ENCODE data around the gene DUSP28.

DUSP28 gene

GRCh38 chr2:240586919-240587800 lies 27.0 kb downstream of the DUSP28 start:
- TF ChIP-seq CTCF (IDR thresholded peaks at IDR 0.05; ENCODE audit: borderline replicate concordance, control extremely low read depth, extremely low read depth, insufficient read depth, missing control alignments) = no peak
- in situ Hi-C loops (cut with MboI; ENCODE audit: low sequenced_read_pairs, unreplicated experiment) = no loop called here
- no peak for DNase-seq (ENCODE audit: low spot score)

- DNase-seq (ENCODE audit: low spot score) = no peak
- TF ChIP-seq CTCF (IDR thresholded peaks at IDR 0.05; ENCODE audit: borderline replicate concordance, control extremely low read depth, extremely low read depth, insufficient read depth, missing control alignments) = no peak
- in situ Hi-C loops (cut with MboI; ENCODE audit: low sequenced_read_pairs, unreplicated experiment) = no loop called here
These were observed 28.0 kb downstream of the DUSP28 start for GRCh38 chr2:240588006-240588655.

- in situ Hi-C loops (cut with MboI; ENCODE audit: low sequenced_read_pairs, unreplicated experiment) = no loop called here
- no peak for DNase-seq (ENCODE audit: low spot score)
- no peak for TF ChIP-seq CTCF (IDR thresholded peaks at IDR 0.05; ENCODE audit: borderline replicate concordance, control extremely low read depth, extremely low read depth, insufficient read depth, missing control alignments)
These were observed 28.5 kb downstream of the DUSP28 start for GRCh38 chr2:240588669-240589068.

- no peak for DNase-seq (ENCODE audit: low spot score)
- in situ Hi-C loops (cut with MboI; ENCODE audit: low sequenced_read_pairs, unreplicated experiment) = no loop called here
- no peak for TF ChIP-seq CTCF (IDR thresholded peaks at IDR 0.05; ENCODE audit: borderline replicate concordance, control extremely low read depth, extremely low read depth, insufficient read depth, missing control alignments)
These were observed 29.2 kb downstream of the DUSP28 start for GRCh38 chr2:240589375-240589774.

- TF ChIP-seq CTCF (IDR thresholded peaks at IDR 0.05; ENCODE audit: borderline replicate concordance, control extremely low read depth, extremely low read depth, insufficient read depth, missing control alignments) = no peak
- DNase-seq (ENCODE audit: low spot score) = no peak
- in situ Hi-C loops (cut with MboI; ENCODE audit: low sequenced_read_pairs, unreplicated experiment) = no loop called here
These were observed 29.8 kb downstream of the DUSP28 start for GRCh38 chr2:240589850-240590525.

- no peak for TF ChIP-seq CTCF (IDR thresholded peaks at IDR 0.05; ENCODE audit: borderline replicate concordance, control extremely low read depth, extremely low read depth, insufficient read depth, missing control alignments)
- no peak for DNase-seq (ENCODE audit: low spot score)
- in situ Hi-C loops (cut with MboI; ENCODE audit: low sequenced_read_pairs, unreplicated experiment) = no loop called here
These were observed 30.5 kb downstream of the DUSP28 start for GRCh38 chr2:240590681-240591111.
